Measurements from ENCODE around the gene DNAH8.

Gene DNAH8

GRCh38 chr6:38797391-38797790, 82.3 kb downstream of the DNAH8 start:
- DNase-seq: no peak

- DNase-seq: no peak
Measured at GRCh38 chr6:38799529-38800184, 84.5 kb downstream of the DNAH8 start.

- DNase-seq: no peak
Measured at GRCh38 chr6:38801305-38801704, 86.2 kb downstream of the DNAH8 start.

GRCh38 chr6:38802497-38802896, 87.4 kb downstream of the DNAH8 start:
- no peak for DNase-seq

GRCh38 chr6:38803129-38803528, 88.0 kb downstream of the DNAH8 start:
- no peak for DNase-seq

- DNase-seq: peak in 1 of 2 experiments; percentile 4
Measured at GRCh38 chr6:38804358-38804757, 89.2 kb downstream of the DNAH8 start.

GRCh38 chr6:38805127-38805655, 90.1 kb downstream of the DNAH8 start:
- DNase-seq: no peak

GRCh38 chr6:38805692-38806091, 90.6 kb downstream of the DNAH8 start:
- no peak for DNase-seq

- DNase-seq: peak; percentile 41 to 73
Measured at GRCh38 chr6:38806271-38806670, 91.2 kb downstream of the DNAH8 start.

- no peak for DNase-seq
Measured at GRCh38 chr6:38806833-38807232, 91.7 kb downstream of the DNAH8 start.

GRCh38 chr6:38808039-38808438, 92.9 kb downstream of the DNAH8 start:
- no peak for DNase-seq

GRCh38 chr6:38813041-38813823, 98.1 kb downstream of the DNAH8 start:
- DNase-seq: no peak

- DNase-seq: no peak
Measured at GRCh38 chr6:38814761-38815160, 99.7 kb downstream of the DNAH8 start.

GRCh38 chr6:38815250-38815649, 100.1 kb downstream of the DNAH8 start:
- no peak for DNase-seq

- DNase-seq: no peak
Measured at GRCh38 chr6:38818691-38819090, 103.6 kb downstream of the DNAH8 start.

GRCh38 chr6:38822963-38823362, 107.9 kb downstream of the DNAH8 start:
- no peak for DNase-seq

GRCh38 chr6:38824243-38824894, 109.3 kb downstream of the DNAH8 start:
- DNase-seq: no peak

- no peak for DNase-seq
Measured at GRCh38 chr6:38827024-38827423, 111.9 kb downstream of the DNAH8 start.

- no peak for DNase-seq
Measured at GRCh38 chr6:38831865-38832264, 116.8 kb downstream of the DNAH8 start.

- DNase-seq: no peak
Measured at GRCh38 chr6:38833320-38833719, 118.2 kb downstream of the DNAH8 start.

- no peak for DNase-seq
Measured at GRCh38 chr6:38836585-38836984, 121.5 kb downstream of the DNAH8 start.

- DNase-seq: no peak
Measured at GRCh38 chr6:38837101-38837500, 122.0 kb downstream of the DNAH8 start.

GRCh38 chr6:38843798-38844197, 128.7 kb downstream of the DNAH8 start:
- DNase-seq: no peak

- no peak for DNase-seq
Measured at GRCh38 chr6:38845931-38846330, 130.8 kb downstream of the DNAH8 start.
